SU-DHL-6 (cell line): ENCODE data around the gene TAF9B.
"Not testable (repeated sequence)": the region's sequence is repeated elsewhere in the genome, so short reads cannot be mapped to it uniquely, and the experiment has no call there.

Experiments
- H2AFZ ChIP-seq: fragments of 200-600 bp; sonication (generic); 2 replicates; pipeline ENCODE4 v1.6.1; 2014; ENCODE audit warnings: low read depth, mild to moderate bottlenecking, moderate library complexity, mixed read lengths, antibody characterized with exemption, low read length; ENCODE audit not compliant: severe bottlenecking
- H3F3A ChIP-seq: fragments of 200-600 bp; shearing (Covaris generic); 2 replicates; pipeline ENCODE4 v1.6.0; 2016; ENCODE audit warnings: antibody characterized with exemption, mild to moderate bottlenecking; ENCODE audit not compliant: insufficient read depth
- H3K27ac ChIP-seq: fragments of 200-600 bp; sonication (generic); 2 replicates; pipeline ENCODE4 v1.5.1; 2016; ENCODE audit warnings: low read depth, mild to moderate bottlenecking, low read length, moderate library complexity, mixed read lengths
- H3K27me3 ChIP-seq: fragments of 200-600 bp; sonication (generic), shearing (Covaris generic); 2 replicates; pipeline ENCODE4 v1.6.0; 2014; ENCODE audit warnings: mild to moderate bottlenecking, low read length
- H3K36me3 ChIP-seq: fragments of 200-600 bp; sonication (generic); 2 replicates; pipeline ENCODE4 v1.6.1; 2014; ENCODE audit warnings: mild to moderate bottlenecking, low read length, mixed read lengths
- H3K4me2 ChIP-seq: fragments of 300-600, 200-600 bp; shearing (Covaris generic), sonication (generic); 2 replicates; pipeline ENCODE4 v1.6.0; 2014; ENCODE audit warnings: low read length, low read depth, mild to moderate bottlenecking; ENCODE audit not compliant: poor library complexity, severe bottlenecking
- H3K4me3 ChIP-seq: fragments of 200-600 bp; sonication (generic); 2 replicates; pipeline ENCODE4 v1.5.1; 2014; ENCODE audit warnings: antibody characterized with exemption, low read length, mild to moderate bottlenecking, mixed read lengths; ENCODE audit not compliant: insufficient read depth, poor library complexity, severe bottlenecking
- H3K79me2 ChIP-seq: fragments of 200-600 bp; sonication (generic); 2 replicates; pipeline ENCODE4 v1.6.1; 2014; ENCODE audit warnings: mild to moderate bottlenecking, low read length, moderate library complexity; ENCODE audit not compliant: insufficient read depth
- H3K9ac ChIP-seq: fragments of 200-600 bp; sonication (generic); 2 replicates; pipeline ENCODE4 v1.7.0; 2014; ENCODE audit warnings: mild to moderate bottlenecking, low read length
- H3K9me2 ChIP-seq: fragments of 200-600 bp; sonication (generic); replicated peaks from 2 replicates; pipeline ENCODE4 v1.6.1; 2014; ENCODE audit warnings: low read length; ENCODE audit not compliant: insufficient read depth
- H3K9me3 ChIP-seq: fragments of 200-600 bp; sonication (generic); 2 replicates; pipeline ENCODE4 v1.6.1; 2014; ENCODE audit warnings: low read length, mixed read lengths; ENCODE audit not compliant: insufficient read depth
- H4K20me1 ChIP-seq: fragments of 200-600 bp; sonication (generic); 2 replicates; pipeline ENCODE4 v1.6.1; 2014; ENCODE audit warnings: low read depth, mild to moderate bottlenecking, antibody characterized with exemption, low read length, moderate library complexity, mixed read lengths
- CTCF ChIP-seq: fragments of 200-600 bp; sonication (generic); IDR thresholded peaks from one replicate; pipeline ENCODE4 v1.5.1; 2017; ENCODE audit warnings: antibody characterized with exemption, mild to moderate bottlenecking, low read length, moderate library complexity; ENCODE audit not compliant: insufficient read depth, poor library complexity, severe bottlenecking
- EZH2phosphoT487 ChIP-seq: fragments of 200-600 bp; sonication (generic), shearing (Covaris generic); conservative IDR thresholded peaks from 2 replicates; pipeline ENCODE4 v1.6.1; 2018; ENCODE audit warnings: mild to moderate bottlenecking, antibody characterized with exemption, low read length, moderate library complexity, mixed read lengths

The TAF9B gene

DNA sequence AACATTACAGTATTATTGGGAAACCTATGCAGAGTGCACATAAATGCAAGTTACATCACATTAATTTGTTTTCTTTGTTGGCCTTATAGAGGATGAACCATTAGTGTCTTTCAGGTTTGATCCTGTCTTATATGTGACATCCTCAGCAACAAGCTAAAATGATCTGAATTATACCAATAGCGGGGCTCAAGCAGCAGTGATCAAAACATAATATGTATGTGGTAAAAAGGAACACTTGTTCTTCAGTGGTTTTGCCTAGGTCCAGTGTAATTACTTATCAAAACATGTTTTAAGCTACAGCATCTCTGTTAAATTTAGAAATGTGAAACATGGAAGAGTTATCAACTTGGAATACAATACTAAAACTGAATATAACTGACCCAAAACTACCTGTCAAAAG, 9.1 kb downstream of the TAF9B start:
- no peak overlapping the region for H3K4me2 ChIP-seq

DNA sequence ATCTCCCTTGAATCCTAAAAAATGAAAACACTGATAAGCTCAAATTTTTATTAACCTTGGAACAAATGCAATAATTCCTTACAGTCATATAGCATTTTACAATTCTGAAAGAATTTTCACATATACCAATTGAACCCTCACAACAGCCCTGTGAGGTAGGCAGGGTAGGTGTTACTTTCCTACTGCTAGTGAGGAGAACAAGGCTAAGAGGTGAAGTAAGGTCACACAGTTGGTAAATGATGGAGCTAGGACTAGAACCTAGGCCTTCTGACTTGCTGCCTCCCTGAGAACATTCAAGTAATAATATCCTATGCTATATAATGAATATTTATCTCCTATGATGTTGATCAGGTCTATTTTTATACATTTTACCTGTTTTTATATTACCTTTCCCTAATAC, 9.7 kb downstream of the TAF9B start:
- no peaks in the 10 kb centered on the region for H3K27me3 ChIP-seq
- H3K36me3 ChIP-seq = peaks cover 17% of the 10 kb centered on the region; the same call in 1 of the 2 replicates
- H3K4me3 ChIP-seq = no peak overlapping the region
- no peak overlapping the region for H2AFZ ChIP-seq
- no peak overlapping the region for H3K9ac ChIP-seq
- no peak overlapping the region for H3K4me2 ChIP-seq
- H3K9me2 ChIP-seq = no peaks in the 10 kb centered on the region
- H4K20me1 ChIP-seq = no peaks in the 10 kb centered on the region; the same call in 1 of the 2 replicates
- TF ChIP-seq CTCF (no peak), EZH2phosphoT487 (no peak)
- H3K79me2 ChIP-seq = no peaks in the 10 kb centered on the region
- H3K9me3 ChIP-seq = no peaks in the 10 kb centered on the region
- H3F3A ChIP-seq = peaks cover 40% of the 10 kb centered on the region
- H3K27ac ChIP-seq = no peak overlapping the region

More for the DNA sequence above, 9.1 kb downstream of the TAF9B start:
- H2AFZ ChIP-seq = no peak overlapping the region
- no peaks in the 10 kb centered on the region for H3K9me3 ChIP-seq
- no peaks in the 10 kb centered on the region for H3K27me3 ChIP-seq
- H3K79me2 ChIP-seq = no peaks in the 10 kb centered on the region
- H3K9me2 ChIP-seq = no peaks in the 10 kb centered on the region
- no peak for TF ChIP-seq EZH2phosphoT487
- TF ChIP-seq CTCF = no peak
- H3K4me3 ChIP-seq = no peak overlapping the region
- peaks cover 40% of the 10 kb centered on the region for H3F3A ChIP-seq
- H4K20me1 ChIP-seq = no peaks in the 10 kb centered on the region; the same call in 1 of the 2 replicates
- H3K36me3 ChIP-seq = peaks cover 17% of the 10 kb centered on the region; the same call in 1 of the 2 replicates
- no peak overlapping the region for H3K27ac ChIP-seq
- H3K9ac ChIP-seq = no peak overlapping the region

GRCh38 chrX:78125781-78126180, 13.7 kb downstream of the TAF9B start:
- H3K9me2 ChIP-seq, H3K27me3 ChIP-seq, H3K4me3 ChIP-seq, H3K79me2 ChIP-seq, H4K20me1 ChIP-seq, H3K9ac ChIP-seq, H3K27ac ChIP-seq, H2AFZ ChIP-seq, H3K9me3 ChIP-seq, H3K4me2 ChIP-seq: not testable (repeated sequence)
- peaks cover 31% of the 10 kb centered on the region for H3K36me3 ChIP-seq
- peaks cover 23% of the 10 kb centered on the region for H3F3A ChIP-seq

GRCh38 chrX:78125148-78125547, 14.3 kb downstream of the TAF9B start:
- Histone ChIP-seq H3K27me3 (no peaks in the 10 kb centered on the region), H3F3A (peaks cover 17% of the 10 kb centered on the region), H4K20me1 (peaks cover 6% of the 10 kb centered on the region), H3K9ac (no peak overlapping the region), H3K9me3 (no peaks in the 10 kb centered on the region), H3K79me2 (no peaks in the 10 kb centered on the region), H3K4me3 (no peak overlapping the region), H3K36me3 (peaks cover 29% of the 10 kb centered on the region), H3K9me2 (no peaks in the 10 kb centered on the region), H3K4me2 (no peak overlapping the region), H3K27ac (no peak overlapping the region), H2AFZ (no peak overlapping the region)
- TF ChIP-seq CTCF (no peak), EZH2phosphoT487 (no peak)
